Stimulated activated CD8-positive, alpha-beta memory T cell treated with anti-CD3 and anti-CD28 coated beads, Interleukin-7, amount 100 ng/mL, for 1 hour (primary cell): ENCODE data around the gene PET100.
"Not testable (repeated sequence)": the region's sequence is repeated elsewhere in the genome, so short reads cannot be mapped to it uniquely, and the experiment has no call there.

ENCODE experiments used
- DNase-seq, 2 donors: peaks; one replicate each; pipeline ENCODE4 v3.0.0-alpha.2; 2020; ENCODE audit warnings: low read depth in 2 of 2

PET100 gene

DNA sequence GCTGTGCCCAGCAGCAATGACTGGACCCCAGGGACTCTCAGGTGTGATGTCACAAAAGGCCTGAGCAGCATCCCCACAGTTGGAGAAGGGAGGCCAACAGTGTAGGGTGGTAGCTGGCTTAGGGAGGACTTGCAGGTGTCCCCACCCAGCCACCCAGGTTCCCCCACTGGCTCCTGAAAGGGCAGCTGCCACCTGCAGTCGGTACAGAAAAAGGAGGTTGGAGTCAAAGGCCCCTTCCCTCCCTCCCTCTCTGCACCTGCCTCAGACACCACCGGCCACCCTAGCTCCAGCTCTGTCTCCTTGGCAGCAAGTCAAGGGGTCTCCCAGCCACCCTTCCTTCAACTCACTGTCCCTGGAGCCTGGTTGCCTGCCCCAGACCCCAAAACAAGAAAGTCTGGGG is 4.1 kb downstream of the PET100 start, which contains the start of gene PCP2:
Gene PCP2, minus strand, starts transcription at position 22 of the 400 bp plus-strand sequence. CDS start 262 bp downstream, outside the sequence.
- DNase-seq, result no peak

DNA sequence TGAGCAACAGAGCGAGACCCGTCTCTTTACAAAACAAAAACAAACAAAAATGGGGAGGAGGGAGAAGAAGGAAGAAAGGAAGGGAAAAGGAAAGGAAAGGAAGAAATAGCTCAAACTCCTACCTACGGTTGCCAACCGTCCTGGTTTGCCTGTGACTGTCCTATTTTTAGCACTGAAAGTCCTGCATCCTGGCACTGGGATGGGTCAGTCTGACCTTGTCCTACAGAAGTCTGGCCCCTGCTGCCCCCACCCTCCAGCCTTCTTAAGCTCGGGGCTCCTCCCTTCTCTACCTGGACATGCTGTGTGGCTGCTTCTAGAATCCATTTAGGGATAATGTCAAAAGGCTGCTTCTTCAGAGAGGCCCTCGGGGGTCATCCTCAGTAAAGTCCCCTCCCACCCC is 6.1 kb downstream of the PET100 start:
- DNase-seq, result no peak

DNA sequence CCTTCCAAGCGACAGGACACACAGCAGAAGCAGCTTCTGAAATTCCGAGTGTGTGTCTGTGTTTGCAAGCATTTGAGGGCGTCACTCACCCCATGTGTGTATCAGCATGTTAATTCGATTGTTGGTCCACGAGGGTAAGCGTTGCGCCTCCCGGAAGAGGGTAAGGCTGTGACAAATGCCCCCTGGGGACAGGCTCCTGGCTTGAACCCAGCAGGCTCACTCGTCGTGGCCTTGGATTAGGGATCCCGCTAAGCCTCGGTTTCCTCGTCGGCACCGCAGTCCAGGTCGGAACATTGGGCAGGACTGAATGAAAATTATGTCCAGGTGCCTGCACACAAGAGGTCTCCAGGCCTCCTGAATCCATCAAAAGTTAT is 6.7 kb downstream of the PET100 start:
- DNase-seq, result no peak

DNA sequence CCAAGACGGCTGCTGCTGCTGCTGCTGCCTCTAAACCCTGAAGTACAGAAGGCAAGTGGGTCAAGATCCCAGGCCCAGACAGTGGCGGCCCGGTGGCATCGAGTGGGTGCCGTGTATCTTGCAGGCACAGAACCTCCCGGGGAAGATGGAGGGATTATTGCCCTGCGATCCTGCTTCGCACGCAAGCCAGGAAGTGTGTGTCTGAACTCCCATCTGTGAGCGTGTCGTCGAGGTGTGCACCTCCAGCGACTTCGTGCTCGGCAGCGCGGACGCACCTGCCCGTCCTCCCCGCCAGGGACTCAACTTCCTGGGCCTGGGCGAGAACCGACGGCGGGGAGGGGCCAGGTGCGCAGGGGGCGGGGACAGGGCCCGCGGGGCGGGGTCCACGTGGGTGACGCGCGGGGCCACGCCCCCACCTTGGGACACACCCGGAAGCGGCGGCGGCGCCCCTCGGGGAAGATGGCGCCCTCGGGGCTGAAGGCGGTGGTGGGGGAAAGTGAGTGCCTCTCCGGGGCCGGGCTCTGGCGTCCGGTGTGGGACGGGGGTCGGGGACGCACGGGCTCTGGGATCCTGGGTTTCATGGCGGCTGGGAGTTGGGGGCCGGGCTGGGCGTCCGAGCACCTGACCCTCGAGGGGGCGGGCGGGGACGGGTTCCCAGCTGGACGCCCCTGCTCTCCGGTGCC is 7.2 kb downstream of the PET100 start, which contains the start of gene STXBP2:
Gene STXBP2, plus strand, starts transcription at position 420 of the 683 bp plus-strand sequence. Its CDS starts 40 bp downstream, at position 460.
- DNase-seq, result peak; percentile 89

DNA sequence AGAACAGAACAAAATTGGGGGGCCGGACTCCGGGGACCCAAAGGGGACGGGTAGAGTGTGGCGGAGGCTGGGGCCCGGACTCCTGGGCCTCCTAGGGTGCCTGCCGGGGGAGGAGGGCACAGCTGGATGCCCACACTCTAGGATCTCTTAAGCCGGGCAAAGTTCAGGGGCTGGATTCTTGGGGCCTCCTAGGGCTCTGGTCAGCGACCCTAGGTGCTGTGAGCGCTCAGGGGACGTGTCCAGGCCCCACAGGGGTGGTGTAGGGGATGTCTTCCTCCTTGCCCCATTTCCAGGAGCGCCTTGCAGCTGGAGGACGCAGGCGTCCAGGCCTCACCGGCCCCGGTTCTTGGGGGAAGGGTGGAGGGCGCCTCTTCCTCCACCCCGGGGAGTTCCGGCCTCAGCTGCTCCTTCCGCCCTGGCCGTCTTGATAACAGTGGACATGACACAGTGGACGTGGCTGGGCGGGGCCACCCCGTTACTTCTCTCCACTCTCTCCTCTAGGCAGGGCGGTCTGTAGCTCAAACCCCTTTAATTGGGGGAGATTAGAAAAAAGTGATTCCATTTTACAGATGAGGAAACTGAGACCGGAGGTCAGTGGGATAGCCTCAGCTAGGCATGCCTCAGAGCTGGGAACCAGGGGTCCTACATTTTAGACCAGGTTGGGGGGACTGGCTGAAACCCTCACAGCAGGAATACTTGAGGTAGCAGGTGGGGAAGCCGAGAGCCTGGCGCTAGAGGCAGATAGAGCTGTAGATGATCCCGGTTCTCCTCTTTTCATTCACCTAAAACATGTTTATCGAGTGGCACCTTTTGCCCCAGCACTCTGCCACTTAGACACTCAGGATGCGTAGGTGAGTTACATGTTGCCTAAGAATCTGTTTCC is 8.0 kb downstream of the PET100 start:
- no peak for DNase-seq

DNA sequence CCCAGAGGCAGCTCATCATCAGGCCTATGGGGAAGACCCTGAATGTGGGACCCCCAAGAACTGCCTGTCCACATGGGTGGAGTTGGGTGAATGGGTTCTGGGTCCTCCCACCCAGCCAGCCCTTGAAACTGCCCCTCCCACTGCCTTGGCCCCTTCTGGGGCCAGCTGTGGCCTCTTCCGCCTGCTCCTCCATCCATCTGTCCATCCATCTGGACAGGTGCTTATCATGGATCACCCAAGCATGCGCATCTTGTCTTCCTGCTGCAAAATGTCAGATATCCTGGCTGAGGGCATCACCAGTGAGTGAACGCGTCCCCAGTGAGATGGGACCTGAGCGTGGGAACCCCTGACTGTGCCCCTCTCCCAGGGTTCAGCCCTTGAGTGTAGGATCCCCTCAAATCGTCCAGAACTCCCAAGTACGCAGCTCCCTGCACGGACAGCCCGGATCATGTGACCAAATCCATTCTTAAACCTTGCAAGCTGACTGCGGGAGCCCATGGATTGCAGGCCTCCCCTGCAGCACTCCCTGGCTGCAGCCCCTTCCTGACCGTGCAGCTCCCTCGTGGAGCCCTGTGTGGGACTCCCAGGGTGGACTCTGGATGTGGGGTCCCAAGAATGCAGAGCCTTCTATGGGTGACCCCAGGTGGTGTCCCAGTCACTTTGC is 9.3 kb downstream of the PET100 start:
- DNase-seq, result no peak

DNA sequence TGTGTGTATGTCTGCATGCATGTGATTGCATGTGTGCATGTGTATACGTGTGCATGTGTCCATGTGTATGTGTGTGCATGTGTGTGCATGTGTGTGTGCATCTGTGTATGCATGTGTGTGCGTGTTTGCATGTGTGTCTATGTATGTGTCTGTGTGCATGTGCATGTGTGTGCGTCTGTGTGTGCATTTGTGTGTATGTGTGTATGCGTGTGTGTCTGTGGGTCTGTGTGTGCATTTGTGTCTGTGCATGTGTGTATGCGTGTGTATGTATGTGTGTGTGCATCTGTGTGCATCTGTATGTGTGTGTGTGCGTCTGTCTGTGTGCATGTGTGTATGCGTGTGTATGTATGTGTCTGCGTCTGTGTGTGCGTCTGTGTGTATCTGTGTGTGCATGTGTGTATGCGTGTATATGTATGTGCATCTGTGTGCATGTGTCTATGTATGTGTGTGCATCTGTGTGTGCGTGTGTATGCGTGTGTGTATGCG is 10.3 kb downstream of the PET100 start:
- DNase-seq, result no peak

DNA sequence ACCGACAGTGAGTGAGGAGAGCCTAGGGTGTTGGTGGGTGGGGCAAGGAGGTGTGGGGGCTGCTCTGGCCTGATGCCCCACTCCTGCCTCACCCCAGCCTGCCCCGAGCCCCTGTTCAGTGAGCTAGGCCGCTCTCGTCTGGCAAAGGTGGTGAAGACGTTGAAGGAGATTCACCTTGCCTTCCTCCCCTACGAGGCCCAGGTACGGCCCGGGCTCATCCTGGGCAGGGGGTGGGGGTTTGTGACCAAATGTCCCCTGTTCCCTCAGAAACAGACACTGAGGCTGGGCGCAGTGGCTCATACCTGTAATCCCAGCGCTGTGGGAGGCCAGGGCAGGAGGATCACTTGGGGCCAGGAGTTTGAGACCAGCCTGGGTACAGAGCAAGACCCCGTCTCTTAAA is 11.2 kb downstream of the PET100 start:
- DNase-seq, result no peak

DNA sequence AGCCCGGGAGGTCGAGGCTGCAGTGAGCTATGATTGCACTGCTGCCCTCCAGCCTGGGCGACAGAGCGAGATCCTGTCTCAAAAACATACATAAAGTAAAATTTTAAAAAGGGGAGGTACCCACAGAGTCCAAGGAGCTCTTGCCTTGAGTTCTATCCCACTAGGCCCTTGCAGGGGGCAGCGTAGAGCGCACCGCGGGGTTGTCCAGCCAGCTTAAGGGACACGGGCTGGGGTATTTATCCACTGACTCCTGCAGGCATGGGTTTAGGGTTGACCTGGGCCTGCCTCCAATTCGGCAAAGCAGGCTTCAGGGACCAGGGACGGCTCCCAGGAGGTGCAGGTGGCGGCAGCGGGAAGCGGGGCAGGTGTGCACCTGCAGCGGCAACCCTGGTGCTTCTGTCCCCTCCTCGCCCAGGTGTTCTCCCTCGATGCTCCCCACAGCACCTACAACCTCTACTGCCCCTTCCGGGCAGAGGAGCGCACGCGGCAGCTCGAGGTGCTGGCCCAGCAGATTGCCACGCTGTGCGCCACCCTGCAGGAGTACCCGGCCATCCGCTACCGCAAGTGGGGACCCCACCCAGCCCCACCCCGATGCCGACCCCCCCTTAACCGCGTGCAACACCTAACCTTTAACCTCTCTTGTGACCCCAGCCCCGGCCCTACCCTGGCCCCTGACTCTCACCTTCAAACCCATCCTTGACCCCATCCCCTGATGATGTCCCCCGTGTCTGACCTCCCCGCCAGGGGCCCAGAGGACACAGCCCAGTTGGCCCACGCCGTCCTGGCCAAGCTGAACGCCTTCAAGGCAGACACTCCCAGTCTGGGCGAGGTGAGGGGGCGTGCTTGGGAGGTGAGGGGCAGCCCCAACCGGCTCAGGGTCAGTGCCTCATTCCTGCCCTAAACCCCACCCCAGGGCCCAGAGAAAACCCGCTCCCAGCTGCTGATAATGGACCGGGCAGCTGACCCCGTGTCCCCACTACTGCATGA is 12.0 kb downstream of the PET100 start:
- no peak for DNase-seq

DNA sequence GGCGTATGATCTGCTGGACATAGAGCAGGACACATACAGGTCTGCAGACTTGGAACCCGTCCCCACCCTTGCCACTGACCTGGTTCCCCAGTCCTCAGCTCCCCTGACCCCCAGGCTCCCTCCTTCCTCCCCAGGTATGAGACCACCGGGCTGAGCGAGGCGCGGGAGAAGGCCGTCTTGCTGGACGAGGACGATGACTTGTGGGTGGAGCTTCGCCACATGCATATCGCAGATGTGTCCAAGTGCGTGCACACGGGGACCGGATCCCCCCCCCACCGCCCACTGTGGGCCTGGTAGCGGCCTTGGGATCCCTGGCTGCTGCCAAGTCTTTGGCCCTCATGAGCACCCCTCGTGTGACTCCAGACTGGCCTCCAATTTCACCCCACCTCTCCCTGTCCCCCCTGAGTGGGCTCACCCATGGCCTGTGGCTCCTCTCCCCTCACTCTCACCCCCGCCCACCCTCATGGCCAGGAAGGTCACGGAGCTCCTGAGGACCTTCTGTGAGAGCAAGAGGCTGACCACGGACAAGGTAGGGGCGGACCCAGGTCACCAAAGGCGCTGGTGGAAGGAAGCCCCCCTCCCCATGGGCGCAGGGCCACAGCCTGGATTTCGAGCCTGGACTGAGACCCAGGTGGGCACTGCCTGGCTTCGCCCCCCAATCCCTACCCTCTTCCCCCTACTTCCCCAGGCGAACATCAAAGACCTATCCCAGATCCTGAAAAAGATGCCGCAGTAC is 12.9 kb downstream of the PET100 start:
- DNase-seq, result no peak

DNA sequence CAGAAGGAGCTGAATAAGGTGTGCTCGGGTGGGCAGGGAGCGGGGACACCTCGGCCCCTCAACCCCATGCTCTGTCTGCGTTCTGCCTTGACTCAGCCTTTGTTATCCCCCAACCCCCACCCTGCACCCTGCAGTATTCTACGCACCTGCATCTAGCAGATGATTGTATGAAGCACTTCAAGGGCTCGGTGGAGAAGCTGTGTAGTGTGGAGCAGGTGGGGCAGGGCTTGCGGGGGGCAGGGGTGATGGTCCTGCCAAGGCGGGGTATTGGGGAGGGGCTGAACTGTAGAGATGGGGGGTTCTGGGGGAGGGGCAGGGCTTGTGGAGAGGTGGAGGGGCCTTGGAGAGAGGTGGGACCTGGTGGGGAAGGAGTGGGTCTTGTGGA is 13.4 kb downstream of the PET100 start:
- no peak for DNase-seq

DNA sequence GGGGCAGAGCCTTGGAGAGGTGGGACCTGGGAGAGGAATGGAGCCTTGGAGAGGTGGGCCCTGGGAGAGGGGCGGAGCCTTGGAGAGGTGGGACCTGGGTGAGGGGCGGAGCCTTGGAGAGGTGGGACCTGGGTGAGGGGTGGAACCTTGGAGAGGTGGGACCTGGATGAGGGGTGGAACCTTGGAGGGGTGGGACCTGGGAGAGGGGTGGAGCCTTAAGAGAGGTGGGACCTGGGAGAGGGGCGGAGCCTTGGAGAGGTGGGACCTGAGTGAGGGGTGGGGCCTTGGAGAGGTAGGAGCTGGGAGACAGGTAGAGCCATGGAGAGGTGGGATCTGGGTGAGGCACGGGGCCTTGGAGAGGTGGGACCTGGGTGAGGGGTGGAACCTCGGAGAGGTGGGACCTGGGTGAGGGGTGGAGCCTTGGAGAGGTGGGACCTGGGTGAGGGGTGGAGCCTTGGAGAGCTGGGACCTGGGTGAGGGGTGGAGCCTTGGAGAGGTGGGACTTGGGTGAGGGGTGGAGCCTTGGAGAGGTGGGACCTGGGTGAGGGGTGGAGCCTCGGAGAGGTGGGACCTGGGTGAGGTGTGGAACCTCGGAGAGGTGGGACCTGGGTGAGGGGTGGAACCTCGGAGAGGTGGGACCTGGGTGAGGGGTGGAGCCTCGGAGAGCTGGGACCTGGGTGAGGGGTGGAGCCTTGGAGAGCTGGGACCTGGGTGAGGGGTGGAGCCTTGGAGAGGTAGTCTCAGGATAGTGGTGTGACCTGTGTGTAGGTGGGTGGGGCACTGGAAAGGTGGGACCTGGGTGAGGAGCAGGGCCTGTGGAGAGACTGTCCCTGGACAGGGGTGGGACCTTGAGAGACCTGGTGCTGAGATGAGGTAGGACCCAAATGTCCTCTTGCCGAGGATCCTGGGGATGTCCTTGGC is 14.3 kb downstream of the PET100 start:
- DNase-seq, result not testable (repeated sequence)

DNA sequence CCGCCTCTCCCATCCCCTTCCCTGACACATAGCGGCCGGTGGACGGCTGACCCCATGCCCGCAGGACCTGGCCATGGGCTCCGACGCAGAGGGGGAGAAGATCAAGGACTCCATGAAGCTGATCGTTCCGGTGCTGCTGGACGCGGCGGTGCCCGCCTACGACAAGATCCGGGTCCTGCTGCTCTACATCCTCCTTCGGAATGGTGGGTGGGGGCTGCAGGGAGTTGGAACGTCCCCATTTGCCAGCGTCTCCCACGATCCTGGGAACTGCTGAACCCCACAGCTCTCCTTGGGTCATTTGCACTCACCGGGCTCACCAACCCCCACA is 14.9 kb downstream of the PET100 start:
- DNase-seq, result no peak

DNA sequence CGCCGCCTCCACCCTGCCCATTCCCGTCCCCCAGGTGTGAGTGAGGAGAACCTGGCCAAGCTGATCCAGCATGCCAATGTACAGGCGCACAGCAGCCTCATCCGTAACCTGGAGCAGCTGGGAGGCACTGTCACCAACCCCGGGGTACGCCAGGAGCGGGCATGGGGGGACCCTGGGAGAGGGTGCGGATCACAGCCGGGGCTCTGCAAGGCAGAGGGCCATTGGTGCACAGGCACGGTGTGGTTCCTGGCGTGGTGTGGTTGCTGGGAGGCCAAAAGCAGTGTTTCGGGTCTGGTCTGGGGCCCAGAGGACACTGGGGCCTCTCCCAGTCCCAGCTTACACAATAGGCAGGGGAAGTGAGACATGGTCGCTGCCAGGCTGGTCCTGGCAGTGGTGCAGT is 15.6 kb downstream of the PET100 start:
- DNase-seq, result no peak

DNA sequence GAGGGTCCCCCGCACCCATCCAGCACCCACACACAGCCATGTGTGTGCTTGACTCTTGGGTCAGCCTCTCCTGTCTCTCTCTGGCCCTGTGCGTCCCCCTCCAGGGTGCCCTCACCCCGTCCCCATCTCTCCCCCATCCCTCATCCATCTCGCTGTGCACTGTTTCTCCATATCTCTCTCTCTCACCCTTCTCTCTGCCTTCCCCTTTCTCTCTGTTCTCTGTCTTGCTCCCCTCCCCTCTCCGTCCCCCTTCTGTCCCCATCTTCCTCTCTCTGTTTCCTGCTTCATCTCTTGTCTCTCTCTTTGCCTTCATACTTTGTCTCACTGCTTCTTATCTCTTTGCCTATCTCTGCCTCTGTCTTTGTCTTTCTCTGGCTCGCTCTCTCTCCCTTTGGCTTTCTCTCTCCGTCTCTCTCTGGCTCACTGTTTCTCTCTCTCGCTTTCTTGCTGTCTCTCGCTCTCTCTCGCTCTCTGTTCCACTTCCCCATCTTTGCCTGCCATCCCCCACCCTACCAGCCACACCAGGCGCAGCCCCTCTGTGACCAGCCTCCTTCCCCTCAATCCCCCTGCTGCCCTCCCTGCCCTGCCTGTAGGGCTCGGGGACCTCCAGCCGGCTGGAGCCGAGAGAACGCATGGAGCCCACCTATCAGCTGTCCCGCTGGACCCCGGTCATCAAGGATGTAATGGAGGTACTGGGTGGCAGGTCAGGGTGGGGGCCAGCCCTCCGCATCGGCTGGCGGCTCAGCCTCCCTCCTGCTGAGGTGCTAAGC is 16.2 kb downstream of the PET100 start:
- DNase-seq, result no peak

DNA sequence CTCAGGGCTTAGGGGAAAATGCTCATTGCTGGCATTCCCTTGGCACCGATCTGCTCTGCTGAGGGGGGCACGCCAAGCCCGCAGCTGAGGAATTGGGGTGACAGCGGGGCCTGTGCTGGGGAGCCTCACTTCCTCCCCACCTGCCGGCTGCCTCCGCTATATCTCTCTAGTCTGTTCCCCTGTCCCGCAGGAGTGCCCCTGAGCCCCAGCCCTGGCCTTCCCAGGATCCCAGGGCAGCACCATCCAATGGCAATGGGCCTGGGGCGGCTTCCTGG is 16.8 kb downstream of the PET100 start:
- no peak for DNase-seq

DNA sequence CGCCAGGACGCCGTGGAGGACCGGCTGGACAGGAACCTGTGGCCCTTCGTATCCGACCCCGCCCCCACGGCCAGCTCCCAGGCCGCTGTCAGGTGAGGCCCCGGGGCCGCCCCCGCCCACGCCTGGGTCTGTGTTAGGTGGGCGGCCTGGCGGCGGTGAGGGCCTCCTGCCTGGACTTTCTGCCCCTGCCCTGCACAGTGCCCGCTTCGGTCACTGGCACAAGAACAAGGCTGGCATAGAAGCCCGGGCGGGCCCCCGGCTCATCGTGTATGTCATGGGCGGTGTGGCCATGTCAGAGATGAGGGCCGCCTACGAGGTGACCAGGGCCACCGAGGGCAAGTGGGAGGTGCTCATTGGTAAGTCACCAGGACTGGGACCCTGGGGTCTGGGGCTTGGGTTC is 17.6 kb downstream of the PET100 start:
- DNase-seq, result no peak

DNA sequence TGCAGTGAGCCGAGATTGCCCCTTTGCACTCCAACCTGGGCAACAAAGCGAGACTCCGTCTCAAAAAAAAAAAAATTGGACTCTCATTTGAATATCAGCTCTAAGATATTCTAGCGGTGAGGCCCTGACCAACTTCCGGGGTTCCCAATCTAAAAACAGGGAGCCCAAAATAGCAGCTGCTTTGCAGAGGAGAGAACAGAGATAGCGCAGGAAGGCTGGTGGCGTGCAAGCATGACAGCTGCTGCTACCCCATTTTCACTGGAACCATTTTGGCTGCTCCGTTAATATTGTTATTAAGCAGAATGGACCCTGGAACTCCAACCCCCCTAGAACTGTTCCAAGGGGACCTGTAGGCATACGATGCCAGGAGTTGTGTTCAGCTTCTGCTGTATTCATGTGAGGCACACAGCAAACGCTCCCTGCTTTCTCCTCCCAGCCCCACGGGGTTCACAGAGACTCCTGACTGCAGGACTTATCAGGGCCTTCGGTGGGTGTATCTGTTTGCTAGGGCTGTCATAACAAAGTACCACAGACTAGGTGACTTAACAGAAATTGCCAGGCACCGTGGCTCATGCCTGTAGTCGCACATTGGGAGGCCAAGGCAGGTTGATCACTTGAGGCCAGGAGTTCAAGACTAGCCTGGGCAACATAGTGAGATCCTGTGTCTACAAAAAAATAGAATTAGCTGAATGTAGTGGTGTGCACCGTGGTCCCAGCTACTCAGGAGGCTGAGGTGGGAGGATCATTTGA is 18.8 kb downstream of the PET100 start:
- DNase-seq, result no peak
